Activated CD8-positive, alpha-beta T cell treated with anti-CD3 and anti-CD28 coated beads for 36 hours (primary cell): ENCODE data around the gene BICDL1. TPM values are rescaled to one million over a fixed set of nuclear protein-coding genes. Genes with fewer than 3 reads are reported as not detected.
"Not testable (repeated sequence)": the region's sequence is repeated elsewhere in the genome, so short reads cannot be mapped to it uniquely, and the experiment has no call there.

Experiments
- ATAC-seq: fragments of 200-7000 bp; cut with Tn5 transposase; one replicate; pipeline ENCODE4 v1.10.0; 2021; ENCODE audit warnings: mild to moderate bottlenecking, moderate library complexity
- CTCF ChIA-PET: fragments of 350-600 bp; sonication (Branson Sonifier 250); formaldehyde crosslinking; loops from one replicate; lab custom pipeline; 2021; ENCODE audit warnings: antibody characterized with exemption; lab: Charles Lee
- POLR2A ChIA-PET: fragments of 350-600 bp; sonication (Branson Sonifier 250); formaldehyde crosslinking; loops from one replicate; lab custom pipeline; 2021; ENCODE audit warnings: antibody characterized with exemption; lab: Charles Lee
- DNase-seq: peaks from one replicate; pipeline ENCODE4 v3.0.0-alpha.2; 2020
- H3K27ac Mint-ChIP-seq: one replicate; pipeline ENCODE4 v1.8.0; 2021; ENCODE audit warnings: mild to moderate bottlenecking, mixed read lengths
- H3K27me3 Mint-ChIP-seq: one replicate; pipeline ENCODE4 v1.8.0; 2021; ENCODE audit warnings: mixed read lengths
- H3K36me3 Mint-ChIP-seq: one replicate; pipeline ENCODE4 v1.8.0; 2021; ENCODE audit warnings: low read depth, mixed read lengths
- H3K4me1 Mint-ChIP-seq: one replicate; pipeline ENCODE4 v1.8.0; 2021; ENCODE audit warnings: low read depth, mixed read lengths
- H3K4me3 Mint-ChIP-seq: one replicate; pipeline ENCODE4 v1.8.0; 2021; ENCODE audit warnings: mild to moderate bottlenecking, moderate library complexity, mixed read lengths
- H3K9me3 Mint-ChIP-seq: one replicate; pipeline ENCODE4 v1.8.0; 2021; ENCODE audit warnings: mixed read lengths
- intact Hi-C: fragments of 100-400 bp; cut with micrococcal nuclease; formaldehyde crosslinking; loops from one replicate; pipeline ENCODE4 v1.10.0; 2022
- total RNA-seq, 2 experiments: library from RNA; stranded (reverse); gene quantifications; one replicate each; pipeline ENCODE4 v1.2.3, GENCODE V29; 2021
- TF ChIP-seq, protein P1 (sequence below): fragments of 200-600 bp; IDR thresholded peaks from one replicate; pipeline ENCODE4 v1.8.0; 2022; ENCODE audit warnings: antibody characterized with exemption, mild to moderate bottlenecking

Gene BICDL1
- total RNA-seq, 2 experiments from 2014 or later: 103 to 107 TPM

DNA sequence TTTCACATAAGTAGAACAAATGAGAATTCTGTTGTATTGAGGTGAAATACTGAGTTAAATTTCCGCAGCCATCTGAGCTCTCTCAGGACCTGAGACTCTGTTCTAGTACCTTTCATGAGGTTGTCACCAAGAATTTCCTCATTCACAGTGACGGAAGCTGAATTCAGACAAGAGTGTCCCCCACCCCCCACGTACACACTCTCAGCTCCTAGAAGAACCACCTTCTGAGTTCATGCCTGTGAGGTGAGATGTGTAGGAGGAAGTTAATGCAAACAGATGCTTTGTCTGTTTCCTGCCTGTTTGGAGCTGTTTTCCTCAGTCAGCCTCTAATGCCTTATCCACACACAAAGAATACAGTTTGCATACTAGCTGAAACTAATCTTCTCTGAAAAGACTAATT lies 18.2 kb downstream of the BICDL1 start:
- peaks cover 77% of the 10 kb centered on the region for H3K36me3 Mint-ChIP-seq
- DNase-seq: peak; percentile 94
- peak; percentile 71 for ATAC-seq

DNA sequence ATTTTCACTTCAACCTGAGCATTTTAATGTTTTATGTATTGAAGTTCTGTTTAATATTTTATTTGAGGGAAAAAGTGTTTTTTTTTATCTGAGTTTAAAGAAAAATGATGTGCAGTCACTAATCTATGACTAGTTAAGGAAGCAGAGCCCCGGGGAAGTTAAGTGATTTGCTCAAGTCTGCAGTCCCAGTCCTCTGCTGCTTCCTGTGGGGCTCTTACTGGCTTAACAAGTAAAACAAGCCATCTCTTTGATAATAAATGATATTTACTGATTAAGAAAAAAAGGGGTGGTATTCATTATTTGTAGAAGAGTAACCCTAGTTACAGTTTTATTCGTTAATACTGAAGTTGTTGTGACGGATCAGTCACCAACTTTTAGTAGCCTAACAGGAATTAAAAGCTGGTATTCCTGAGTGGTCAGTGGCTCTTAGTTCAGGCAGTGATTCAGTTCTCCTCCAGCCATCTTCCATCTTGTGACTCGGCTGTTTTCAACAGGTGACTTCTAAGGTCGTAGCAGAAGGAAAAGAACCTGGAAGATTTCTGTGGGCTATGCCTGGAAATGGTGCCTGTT lies 21.7 kb downstream of the BICDL1 start:
- Mint-ChIP-seq H3K27ac (peak overlapping the region; percentile 98), H3K9me3 (no peaks in the 10 kb centered on the region), H3K36me3 (peaks cover 72% of the 10 kb centered on the region), H3K27me3 (no peaks in the 10 kb centered on the region), H3K4me1 (peaks cover 92% of the 10 kb centered on the region), H3K4me3 (peak overlapping the region; percentile 34)
- ChIA-PET POLR2A (interaction anchor here (0.7 to 7.3 kb wide), 12 partner anchors 8 to 281 kb away, joined by 3 to 68 read pairs (median 3); partner anchors contain the start of genes BICDL1, RAB35, RNU4-2 and RPLP0), CTCF (interaction anchor here (2.2 to 2.5 kb wide), 2 partner anchors 10 to 21 kb away, joined by 9 to 12 read pairs; partner anchors contain the start of gene BICDL1)
- peak; percentile 57 for DNase-seq
- intact Hi-C loops: loop anchor here (5.0 to 10.0 kb wide), 3 partner anchors 77 to 184 kb away; partner anchors contain the start of genes GCN1 and RAB35
- ATAC-seq: no peak
- TF ChIP-seq, protein P1, sequence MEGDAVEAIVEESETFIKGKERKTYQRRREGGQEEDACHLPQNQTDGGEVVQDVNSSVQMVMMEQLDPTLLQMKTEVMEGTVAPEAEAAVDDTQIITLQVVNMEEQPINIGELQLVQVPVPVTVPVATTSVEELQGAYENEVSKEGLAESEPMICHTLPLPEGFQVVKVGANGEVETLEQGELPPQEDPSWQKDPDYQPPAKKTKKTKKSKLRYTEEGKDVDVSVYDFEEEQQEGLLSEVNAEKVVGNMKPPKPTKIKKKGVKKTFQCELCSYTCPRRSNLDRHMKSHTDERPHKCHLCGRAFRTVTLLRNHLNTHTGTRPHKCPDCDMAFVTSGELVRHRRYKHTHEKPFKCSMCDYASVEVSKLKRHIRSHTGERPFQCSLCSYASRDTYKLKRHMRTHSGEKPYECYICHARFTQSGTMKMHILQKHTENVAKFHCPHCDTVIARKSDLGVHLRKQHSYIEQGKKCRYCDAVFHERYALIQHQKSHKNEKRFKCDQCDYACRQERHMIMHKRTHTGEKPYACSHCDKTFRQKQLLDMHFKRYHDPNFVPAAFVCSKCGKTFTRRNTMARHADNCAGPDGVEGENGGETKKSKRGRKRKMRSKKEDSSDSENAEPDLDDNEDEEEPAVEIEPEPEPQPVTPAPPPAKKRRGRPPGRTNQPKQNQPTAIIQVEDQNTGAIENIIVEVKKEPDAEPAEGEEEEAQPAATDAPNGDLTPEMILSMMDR: no peak

More for the DNA sequence above, 18.2 kb downstream of the BICDL1 start:
- peak overlapping the region; percentile 98 for H3K27ac Mint-ChIP-seq
- peak overlapping the region; percentile 52 for H3K4me3 Mint-ChIP-seq
- H3K9me3 Mint-ChIP-seq: no peaks in the 10 kb centered on the region
- no peaks in the 10 kb centered on the region for H3K27me3 Mint-ChIP-seq
- H3K4me1 Mint-ChIP-seq: peaks cover 80% of the 10 kb centered on the region
- TF ChIP-seq, protein P1: no peak
- ChIA-PET POLR2A (interaction anchor here (0.8 to 11.4 kb wide), 19 partner anchors 9 to 284 kb away, joined by 3 to 131 read pairs (median 4); partner anchors contain the start of genes BICDL1, RAB35 and RNU4-2), CTCF (interaction anchor here (1.1 to 2.8 kb wide), 9 partner anchors 8 to 112 kb away, joined by 3 to 25 read pairs (median 5); partner anchors contain the start of gene BICDL1)
- intact Hi-C loops: no loop called here

DNA sequence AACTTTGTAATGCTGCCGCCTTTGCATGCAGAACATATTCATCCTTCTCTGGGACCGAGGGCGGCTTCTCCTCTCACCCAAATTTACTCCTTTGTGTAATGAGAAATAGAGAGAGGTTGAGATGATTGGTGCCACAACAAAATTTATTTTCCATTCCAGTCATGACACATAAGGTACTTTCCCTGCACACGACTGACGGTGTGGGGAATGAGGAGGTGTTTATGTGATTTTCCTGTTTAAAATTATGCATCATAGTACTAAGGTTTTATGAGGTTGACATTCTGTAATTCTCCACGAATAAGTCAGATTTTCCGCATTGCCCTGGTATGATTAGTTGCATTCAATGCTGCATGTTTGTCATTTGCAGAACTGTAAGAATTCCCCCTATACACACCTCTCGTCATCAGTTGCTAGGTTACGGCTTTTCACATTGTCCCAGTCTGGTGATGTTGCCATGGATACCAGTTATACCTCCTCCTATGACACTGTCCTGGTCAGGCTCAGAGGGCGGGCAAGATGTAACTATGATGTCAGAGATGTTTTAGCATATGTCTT lies 23.1 kb downstream of the BICDL1 start:
- peaks cover 86% of the 10 kb centered on the region for H3K4me1 Mint-ChIP-seq
- intact Hi-C loops: loop anchor here (2.0 to 10.0 kb wide), 4 partner anchors 23 to 183 kb away; partner anchors contain the start of genes BICDL1, GCN1 and RAB35
- no peaks in the 10 kb centered on the region for H3K27me3 Mint-ChIP-seq
- H3K27ac Mint-ChIP-seq: peak overlapping the region; percentile 98
- ChIA-PET CTCF (interaction anchor here (2.5 kb wide), 1 partner anchor 23 kb away, joined by 9 read pairs; the partner anchor contains the start of gene BICDL1), POLR2A (interaction anchor here (0.8 to 7.3 kb wide), 6 partner anchors 12 to 281 kb away, joined by 3 to 68 read pairs (median 4); partner anchors contain the start of genes BICDL1, RAB35, RNU4-1 and RNU4-2)
- H3K36me3 Mint-ChIP-seq: peaks cover 71% of the 10 kb centered on the region
- no peaks in the 10 kb centered on the region for H3K9me3 Mint-ChIP-seq
- TF ChIP-seq, protein P1: no peak
- H3K4me3 Mint-ChIP-seq: peak overlapping the region; percentile 72
- DNase-seq (peak; percentile 92), ATAC-seq (peak; percentile 74)

DNA sequence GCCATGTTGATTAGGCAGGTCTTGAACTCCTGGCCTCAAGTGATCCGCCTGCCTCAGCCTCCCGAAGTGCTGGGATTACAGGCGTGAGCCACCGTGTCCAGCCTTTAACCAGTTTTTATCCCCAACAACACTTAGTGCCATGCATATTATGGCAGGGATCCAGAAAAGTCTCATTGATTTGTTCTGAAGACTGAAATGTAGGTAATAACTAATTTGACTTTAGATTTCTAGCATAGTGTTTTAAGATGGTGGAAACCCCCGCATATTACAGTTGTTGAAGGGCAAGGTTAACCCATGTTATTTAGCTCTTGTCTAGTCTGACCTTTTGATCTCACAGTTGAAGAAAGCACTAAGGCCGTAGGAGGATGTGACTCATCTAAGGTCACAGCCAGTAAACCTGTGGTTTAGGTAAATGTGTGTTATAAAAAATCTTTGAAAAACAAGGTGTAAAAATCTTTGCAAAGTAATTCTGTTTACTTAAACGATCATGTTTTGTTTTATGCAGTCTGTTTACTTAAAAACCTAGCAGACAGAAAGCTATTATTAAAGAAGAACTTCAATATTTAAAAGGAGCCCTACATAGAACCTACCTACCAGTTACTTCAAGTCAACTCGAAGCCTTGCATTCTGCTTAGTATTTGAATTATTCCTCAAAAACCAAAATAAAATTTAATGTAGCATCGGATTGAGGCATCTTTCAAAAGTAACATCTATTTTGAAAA lies 24.8 kb downstream of the BICDL1 start:
- DNase-seq: peak; percentile 81
- peaks cover 72% of the 10 kb centered on the region for H3K36me3 Mint-ChIP-seq
- ATAC-seq: peak; percentile 43
- TF ChIP-seq, protein P1: no peak
- no peaks in the 10 kb centered on the region for H3K27me3 Mint-ChIP-seq
- peak overlapping the region; percentile 98 for H3K27ac Mint-ChIP-seq
- no peaks in the 10 kb centered on the region for H3K9me3 Mint-ChIP-seq
- H3K4me3 Mint-ChIP-seq: peak overlapping the region; percentile 46
- intact Hi-C loops: loop anchor here (2.0 to 10.0 kb wide), 4 partner anchors 25 to 181 kb away; partner anchors contain the start of genes BICDL1, GCN1 and RAB35
- POLR2A ChIA-PET: interaction anchor here (0.8 to 7.3 kb wide), 10 partner anchors 10 to 279 kb away, joined by 3 to 68 read pairs (median 4); partner anchors contain the start of genes BICDL1, RAB35, RNU4-1 and RPLP0
- CTCF ChIA-PET: interaction anchor here (1.4 kb wide), 1 partner anchor 73 kb away, joined by 5 read pairs; no protein-coding TSS in a partner anchor
- H3K4me1 Mint-ChIP-seq: peaks cover 82% of the 10 kb centered on the region

DNA sequence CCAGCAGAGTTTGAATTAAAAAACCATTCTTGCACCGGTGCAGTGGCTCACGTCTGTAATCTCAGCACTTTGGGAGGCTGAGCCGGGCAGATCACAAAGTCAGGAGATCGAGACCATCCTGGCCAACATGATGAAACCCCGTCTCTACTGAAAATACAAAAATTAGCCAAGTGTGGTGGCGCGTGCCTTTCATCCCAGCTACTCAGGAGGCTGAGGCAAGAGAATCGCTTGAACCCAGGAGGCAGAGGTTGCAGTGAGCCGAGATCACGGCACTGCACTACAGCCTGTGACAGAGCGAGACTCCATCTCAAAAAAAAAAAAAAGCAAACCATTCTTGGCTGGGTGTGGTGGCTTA lies 25.3 kb downstream of the BICDL1 start:
- peaks cover 81% of the 10 kb centered on the region for H3K4me1 Mint-ChIP-seq
- H3K27ac Mint-ChIP-seq: peak overlapping the region; percentile 98
- H3K27me3 Mint-ChIP-seq, ATAC-seq, H3K9me3 Mint-ChIP-seq: not testable (repeated sequence)
- peaks cover 72% of the 10 kb centered on the region for H3K36me3 Mint-ChIP-seq
- peak; percentile 29 for DNase-seq
- POLR2A ChIA-PET: interaction anchor here (0.8 to 7.3 kb wide), 12 partner anchors 10 to 279 kb away, joined by 3 to 68 read pairs (median 4); partner anchors contain the start of genes BICDL1, RAB35, RNU4-1 and RNU4-2
- intact Hi-C loops: loop anchor here (5.0 to 10.0 kb wide), 3 partner anchors 73 to 180 kb away; partner anchors contain the start of genes GCN1 and RAB35
- CTCF ChIA-PET: interaction anchor here (0.9 to 1.6 kb wide), 5 partner anchors 7 to 73 kb away, joined by 3 to 12 read pairs (median 4); no protein-coding TSS in a partner anchor
- H3K4me3 Mint-ChIP-seq: peak overlapping the region; percentile 46
